ENCODE measurements around the gene APOBEC3C. TPM values are rescaled to one million over a fixed set of nuclear protein-coding genes. Genes with fewer than 3 reads are reported as not detected.
"Not testable (repeated sequence)": the region's sequence is repeated elsewhere in the genome, so short reads cannot be mapped to it uniquely, and the experiment has no call there.

Gene APOBEC3C
- total RNA-seq, 1 experiment from 2014 or later, result 8.0 TPM

DNA sequence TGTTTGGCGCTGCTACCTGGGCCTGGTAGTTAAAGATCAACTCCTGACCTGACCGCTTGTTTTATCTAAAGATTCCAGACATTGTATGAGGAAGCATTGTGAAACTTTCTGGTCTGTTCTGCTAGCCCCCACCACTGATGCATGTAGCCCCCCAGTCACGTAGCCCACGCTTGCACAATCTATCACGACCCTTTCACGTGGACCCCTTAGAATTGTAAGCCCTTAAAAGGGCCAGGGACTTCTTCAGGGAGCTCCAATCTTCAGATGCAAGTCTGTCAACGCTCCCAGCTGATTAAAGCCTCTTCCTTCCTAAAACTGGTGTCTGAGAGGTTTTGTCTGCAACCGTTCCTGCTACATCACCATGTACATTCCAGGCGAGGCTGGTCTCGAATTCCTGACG is 41.6 kb downstream of the APOBEC3C start:
- DNase-seq (ENCODE audit: extremely low read depth, low read depth), result no peak

- DNase-seq (ENCODE audit: extremely low read depth, low read depth), result not testable (repeated sequence)
Observed at GRCh38 chr22:39061290-39061689, 47.2 kb downstream of the APOBEC3C start.

DNA sequence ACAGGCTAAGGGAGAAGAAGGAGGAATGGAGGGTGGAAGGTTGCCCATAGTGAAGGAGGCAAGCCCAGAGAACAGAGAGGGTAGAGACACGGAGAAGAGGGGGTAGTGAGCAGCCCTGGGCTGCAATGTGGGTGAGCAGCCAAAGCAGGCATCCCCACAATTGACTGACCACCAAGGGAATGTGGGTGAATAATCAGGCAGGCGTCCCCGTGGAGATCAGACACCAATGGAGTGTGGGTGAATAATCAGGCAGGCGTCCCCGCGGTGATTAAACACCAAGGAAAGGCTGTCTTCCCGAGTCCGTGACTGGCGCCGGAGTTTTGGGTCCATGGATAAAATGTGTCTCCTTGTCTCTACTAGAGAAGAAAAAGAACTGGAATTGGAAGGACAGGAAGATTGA is 47.9 kb downstream of the APOBEC3C start:
- DNase-seq (ENCODE audit: extremely low read depth, low read depth), result not testable (repeated sequence)

DNA sequence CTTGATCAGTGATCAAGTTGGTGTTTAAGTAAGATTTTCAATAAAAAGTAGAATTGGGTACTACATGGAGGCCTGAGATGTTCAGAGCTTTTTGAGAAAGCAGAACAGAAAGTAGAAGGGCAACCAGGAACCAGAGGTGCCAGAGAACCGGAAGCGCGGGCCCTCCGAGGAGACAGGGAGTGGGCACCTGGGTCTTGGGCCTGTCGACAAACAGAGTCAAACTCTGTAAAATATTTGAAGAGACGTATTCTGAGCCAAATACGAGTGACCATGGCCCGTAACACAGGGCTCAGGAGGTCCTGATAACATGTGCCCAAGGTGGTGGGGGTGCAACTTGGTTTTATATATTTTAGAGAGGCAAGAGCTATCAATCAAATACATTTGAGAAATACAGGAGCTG is 49.8 kb downstream of the APOBEC3C start:
- DNase-seq (ENCODE audit: extremely low read depth, low read depth), result not testable (repeated sequence)

DNA sequence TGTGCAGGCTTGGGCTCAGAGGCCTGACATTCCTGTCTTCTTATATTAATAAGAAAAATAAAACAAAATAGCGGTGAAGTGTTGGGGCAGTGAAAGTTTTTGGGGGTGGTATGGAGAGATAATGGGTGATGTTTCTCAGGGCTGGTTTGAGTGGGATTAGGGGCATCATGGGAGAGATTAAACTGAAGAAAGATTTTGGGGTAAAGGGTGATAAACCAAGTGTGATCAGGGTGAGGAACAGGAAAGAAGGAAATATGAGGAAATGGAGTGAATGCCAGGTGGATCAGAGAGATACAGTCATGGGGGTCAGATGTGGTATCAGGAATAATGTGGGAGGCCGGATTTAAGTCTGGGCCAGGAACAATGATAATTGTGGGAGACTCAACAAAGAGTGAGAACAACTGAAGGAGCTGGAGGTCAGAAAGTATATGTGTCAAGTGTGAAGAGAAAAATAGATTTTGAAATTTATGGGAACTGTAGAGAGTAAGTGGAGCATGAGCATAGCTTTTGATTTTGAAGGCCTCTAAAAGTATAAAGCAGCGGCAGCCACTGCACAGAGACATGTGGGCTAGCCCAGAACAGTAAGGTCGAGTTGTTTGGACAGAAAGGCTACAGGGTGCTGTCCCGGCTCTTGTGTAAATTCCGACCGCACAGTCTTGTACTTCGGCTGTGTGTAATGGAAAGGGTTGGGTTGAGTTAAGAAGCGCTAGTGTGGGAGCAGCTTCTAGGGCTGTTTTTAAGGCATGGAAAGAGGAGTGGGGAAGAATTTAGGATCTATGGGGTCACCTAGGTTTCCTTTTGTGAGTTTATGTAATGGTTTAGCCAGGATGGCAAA is 52.6 kb downstream of the APOBEC3C start:
- DNase-seq (ENCODE audit: extremely low read depth, low read depth), result not testable (repeated sequence)

DNA sequence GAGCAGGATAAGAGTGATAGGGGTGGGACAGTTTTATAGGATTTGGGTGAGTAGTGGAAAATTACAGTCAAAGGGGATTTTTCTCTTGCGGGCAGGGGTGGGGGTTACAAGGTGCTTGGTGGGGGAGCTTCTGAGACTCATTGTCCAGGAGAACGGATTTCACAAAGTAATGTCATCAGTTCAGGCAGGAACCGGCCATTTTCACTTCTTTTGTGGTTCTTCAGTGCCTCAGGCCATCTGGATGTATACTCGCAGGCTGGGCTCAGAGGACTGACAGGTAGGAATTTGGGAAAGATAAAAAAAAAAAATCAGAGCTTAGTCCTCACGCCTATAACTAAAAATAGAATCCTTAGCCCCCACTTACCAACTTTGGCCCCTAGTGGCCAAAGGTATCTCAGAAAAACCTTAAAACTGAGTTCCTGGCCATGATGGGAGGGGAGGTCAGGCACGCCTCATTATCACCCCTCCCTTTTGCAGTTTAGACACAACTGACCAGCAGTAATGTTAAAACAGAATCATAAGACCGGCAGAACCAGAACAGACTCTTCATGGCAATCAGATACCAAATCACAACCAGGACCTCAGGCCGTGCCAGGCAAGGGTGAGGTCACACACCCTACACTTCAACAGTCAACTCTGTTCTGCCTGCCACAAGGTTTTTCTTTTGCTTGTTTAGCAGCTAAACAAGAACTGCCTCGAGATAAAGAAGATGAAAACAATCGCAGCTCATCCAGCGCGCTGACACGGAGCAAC is 54.2 kb downstream of the APOBEC3C start:
- no peak for DNase-seq (ENCODE audit: extremely low read depth, low read depth)

Other genes starting within 250 kb of the APOBEC3C start
- gene DNAL4, start 220.1 kb upstream of the APOBEC3C start, total RNA-seq (2014; rRNA removed; shearing (Covaris generic)), result 6.9 and 9.5 TPM in 2 replicates
- 0.12 and 0.37 TPM in 2 replicates for gene NPTXR, start 170.2 kb upstream of the APOBEC3C start, total RNA-seq (2014; rRNA removed; shearing (Covaris generic))
- gene CBX6, start 142.0 kb upstream of the APOBEC3C start, total RNA-seq (2014; rRNA removed; shearing (Covaris generic)), result 29.3 and 31.8 TPM in 2 replicates
- not detected in 2 replicates for gene APOBEC3A, start 56.6 kb upstream of the APOBEC3C start, total RNA-seq (2014; rRNA removed; shearing (Covaris generic))
- 3.6 and 5.1 TPM in 2 replicates for gene APOBEC3B, start 31.9 kb upstream of the APOBEC3C start, total RNA-seq (2014; rRNA removed; shearing (Covaris generic))
- gene APOBEC3D, start 6.9 kb downstream of the APOBEC3C start, total RNA-seq (2014; rRNA removed; shearing (Covaris generic)), result 0.30 TPM in 1 of 2 replicates, not detected in the other
- gene APOBEC3F, start 26.6 kb downstream of the APOBEC3C start, total RNA-seq (2014; rRNA removed; shearing (Covaris generic)), result 0.87 and 1.9 TPM in 2 replicates
- gene APOBEC3G, start 63.0 kb downstream of the APOBEC3C start, total RNA-seq (2014; rRNA removed; shearing (Covaris generic)), result 0.95 and 1.2 TPM in 2 replicates
- gene APOBEC3H, start 83.0 kb downstream of the APOBEC3C start, total RNA-seq (2014; rRNA removed; shearing (Covaris generic)), result not detected in 2 replicates
- gene CBX7, start 138.4 kb downstream of the APOBEC3C start, total RNA-seq (2014; rRNA removed; shearing (Covaris generic)), result 0.45 and 0.78 TPM in 2 replicates
- gene PDGFB, start 230.7 kb downstream of the APOBEC3C start, total RNA-seq (2014; rRNA removed; shearing (Covaris generic)), result not detected in 2 replicates